ENCODE data around the gene HTRA3. TPM values are rescaled to one million over a fixed set of nuclear protein-coding genes. Genes with fewer than 3 reads are reported as not detected.

Gene HTRA3
- total RNA-seq, 1 experiment from 2014 or later, result 2.3 TPM

- no peak for TF ChIP-seq ZNF232 (CRISPR knock-in tag; IDR thresholded peaks at IDR 0.05)
These were observed 10.8 kb downstream of the HTRA3 start (continued) for GRCh38 chr4:8280158-8280875.

- no peaks in the 10 kb centered on the region for H3K4me1 Mint-ChIP-seq
- no peaks in the 10 kb centered on the region for H3K9me3 Mint-ChIP-seq
- no peak for ATAC-seq
- no peaks in the 10 kb centered on the region for H3K36me3 Mint-ChIP-seq
- TF ChIP-seq ZNF532 (CRISPR knock-in tag; IDR thresholded peaks at IDR 0.05; ENCODE audit: borderline replicate concordance), result no peak
- TF ChIP-seq TCF7 (CRISPR knock-in tag; IDR thresholded peaks at IDR 0.05; ENCODE audit: low read depth), result no peak
- no peak for TF ChIP-seq NFATC4 (CRISPR knock-in tag; IDR thresholded peaks at IDR 0.05)
- TF ChIP-seq AFF4 (CRISPR knock-in tag; IDR thresholded peaks at IDR 0.05; ENCODE audit: borderline replicate concordance), result no peak
- TF ChIP-seq USF1 (CRISPR knock-in tag; IDR thresholded peaks at IDR 0.05), result no peak
- no peak for TF ChIP-seq FOXJ3 (CRISPR knock-in tag; IDR thresholded peaks at IDR 0.05; ENCODE audit: borderline replicate concordance)
- TF ChIP-seq TP53 (CRISPR knock-in tag; IDR thresholded peaks at IDR 0.05), result no peak
- TF ChIP-seq JUN (CRISPR knock-in tag; IDR thresholded peaks at IDR 0.05), result no peak
- no peak for TF ChIP-seq FOXK1 (CRISPR knock-in tag; IDR thresholded peaks at IDR 0.05)
- ChIA-PET POLR2A (no interaction called here), CTCF (interaction anchor here (0.6 to 1.1 kb wide), 2 partner anchors 9 to 14 kb away, joined by 3 read pairs; no protein-coding TSS in a partner anchor)
- no peak overlapping the region for H3K27ac Mint-ChIP-seq
- no peaks in the 10 kb centered on the region for H3K27me3 Mint-ChIP-seq (ENCODE audit: low read depth)
- DNase-seq (ENCODE audit: low spot score), result no peak
- H3K4me3 Mint-ChIP-seq, result no peak overlapping the region
These were observed 11.4 kb downstream of the HTRA3 start for GRCh38 chr4:8280876-8281440.

- Mint-ChIP-seq H3K4me3 (no peak overlapping the region), H3K27me3 (ENCODE audit: low read depth) (no peaks in the 10 kb centered on the region), H3K9me3 (no peaks in the 10 kb centered on the region), H3K27ac (no peak overlapping the region), H3K4me1 (no peaks in the 10 kb centered on the region), H3K36me3 (no peaks in the 10 kb centered on the region)
- DNase-seq (ENCODE audit: low spot score) (no peak), ATAC-seq (no peak)
- POLR2A ChIA-PET, result no interaction called here
- CTCF ChIA-PET, result interaction anchor here (1.1 to 1.5 kb wide), 2 partner anchors 14 to 105 kb away, joined by 5 to 7 read pairs; no protein-coding TSS in a partner anchor
- no peak for TF ChIP-seq SP1 (CRISPR knock-in tag; conservative IDR thresholded peaks at IDR 0.05)
- no peak for TF ChIP-seq GRHL2 (CRISPR knock-in tag; IDR thresholded peaks at IDR 0.05; ENCODE audit: insufficient replicate concordance, severe bottlenecking)
- no peak for TF ChIP-seq ESRRA (CRISPR knock-in tag; IDR thresholded peaks at IDR 0.05; ENCODE audit: borderline replicate concordance)
- no peak for TF ChIP-seq FOXP4 (CRISPR knock-in tag; IDR thresholded peaks at IDR 0.05)
- TF ChIP-seq NFATC4 (CRISPR knock-in tag; IDR thresholded peaks at IDR 0.05), result no peak
- TF ChIP-seq ERG (CRISPR knock-in tag; IDR thresholded peaks at IDR 0.05), result no peak
- no peak for TF ChIP-seq CREM (CRISPR knock-in tag; IDR thresholded peaks at IDR 0.05)
These were observed 12.1 kb downstream of the HTRA3 start for GRCh38 chr4:8281519-8282133.
